Transverse colon (tissue), 4 donors: ENCODE measurements around the gene WSCD1.

Source experiments
- EP300 ChIP-seq: sonication (generic); formaldehyde crosslinking; IDR thresholded peaks from one replicate; pipeline ENCODE4 v1.6.1; 2017; ENCODE audit warnings: antibody characterized with exemption, low read depth
- POLR2A ChIP-seq: fragments of 450-650 bp; IDR thresholded peaks from one replicate; pipeline ENCODE4 v1.6.1; 2016; ENCODE audit warnings: antibody characterized with exemption, mild to moderate bottlenecking, moderate library complexity
- POLR2AphosphoS5 ChIP-seq, 3 donors: sonication (generic); formaldehyde crosslinking; IDR thresholded peaks; one replicate each; pipeline ENCODE4 v1.6.1; 2016; ENCODE audit warnings: antibody characterized with exemption in 3 of 3
- TF ChIP-seq, protein P1 (sequence below), 5 experiments: fragments of 200-600 bp in 3 of 5; fragments of 450-650 bp in 2 of 5; sonication (generic) in 3 of 5; IDR thresholded peaks; 1 replicate in 2 of 5; 2 replicates in 3 of 5; pipeline ENCODE4 v1.5.1; 2016 to 2017; ENCODE audit warnings: antibody characterized with exemption in 5 of 5, inconsistent platforms in 3 of 5, mild to moderate bottlenecking in 2 of 5, moderate library complexity in 1 of 5

DNA sequence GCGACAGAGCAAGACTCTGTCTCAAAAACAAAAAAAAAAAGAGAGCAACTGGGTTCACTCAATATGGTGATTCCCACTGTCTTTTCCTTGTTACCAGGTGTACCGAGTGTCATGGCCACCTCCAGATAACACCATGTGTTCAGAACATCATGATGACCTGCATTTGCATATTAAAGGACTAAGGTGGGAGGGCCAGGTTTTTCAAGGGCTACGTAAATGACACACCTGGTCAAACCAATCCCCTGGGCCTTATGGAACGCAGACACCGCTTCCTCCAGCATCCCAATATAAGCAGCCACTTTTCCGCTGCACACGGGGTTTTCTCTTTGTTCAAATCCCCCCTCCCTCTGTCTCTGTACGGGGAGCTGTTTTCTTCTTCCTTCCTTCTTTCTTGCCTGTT is 29.3 kb downstream of the WSCD1 start:
- TF ChIP-seq, protein P1, sequence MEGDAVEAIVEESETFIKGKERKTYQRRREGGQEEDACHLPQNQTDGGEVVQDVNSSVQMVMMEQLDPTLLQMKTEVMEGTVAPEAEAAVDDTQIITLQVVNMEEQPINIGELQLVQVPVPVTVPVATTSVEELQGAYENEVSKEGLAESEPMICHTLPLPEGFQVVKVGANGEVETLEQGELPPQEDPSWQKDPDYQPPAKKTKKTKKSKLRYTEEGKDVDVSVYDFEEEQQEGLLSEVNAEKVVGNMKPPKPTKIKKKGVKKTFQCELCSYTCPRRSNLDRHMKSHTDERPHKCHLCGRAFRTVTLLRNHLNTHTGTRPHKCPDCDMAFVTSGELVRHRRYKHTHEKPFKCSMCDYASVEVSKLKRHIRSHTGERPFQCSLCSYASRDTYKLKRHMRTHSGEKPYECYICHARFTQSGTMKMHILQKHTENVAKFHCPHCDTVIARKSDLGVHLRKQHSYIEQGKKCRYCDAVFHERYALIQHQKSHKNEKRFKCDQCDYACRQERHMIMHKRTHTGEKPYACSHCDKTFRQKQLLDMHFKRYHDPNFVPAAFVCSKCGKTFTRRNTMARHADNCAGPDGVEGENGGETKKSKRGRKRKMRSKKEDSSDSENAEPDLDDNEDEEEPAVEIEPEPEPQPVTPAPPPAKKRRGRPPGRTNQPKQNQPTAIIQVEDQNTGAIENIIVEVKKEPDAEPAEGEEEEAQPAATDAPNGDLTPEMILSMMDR (IDR thresholded peaks at IDR 0.05): no peak
- TF ChIP-seq POLR2AphosphoS5 (IDR thresholded peaks at IDR 0.05): no peak
- TF ChIP-seq EP300: no peak
- no peak for TF ChIP-seq POLR2A
